GM18526 (cell line): ENCODE results near the gene CLMN.

Experiments
- POLR2A ChIP-seq: IDR thresholded peaks from 3 replicates; pipeline ENCODE4 v1.6.1; 2011; ENCODE audit not compliant: insufficient read length; ENCODE audit errors: extremely low read depth

CLMN gene

DNA sequence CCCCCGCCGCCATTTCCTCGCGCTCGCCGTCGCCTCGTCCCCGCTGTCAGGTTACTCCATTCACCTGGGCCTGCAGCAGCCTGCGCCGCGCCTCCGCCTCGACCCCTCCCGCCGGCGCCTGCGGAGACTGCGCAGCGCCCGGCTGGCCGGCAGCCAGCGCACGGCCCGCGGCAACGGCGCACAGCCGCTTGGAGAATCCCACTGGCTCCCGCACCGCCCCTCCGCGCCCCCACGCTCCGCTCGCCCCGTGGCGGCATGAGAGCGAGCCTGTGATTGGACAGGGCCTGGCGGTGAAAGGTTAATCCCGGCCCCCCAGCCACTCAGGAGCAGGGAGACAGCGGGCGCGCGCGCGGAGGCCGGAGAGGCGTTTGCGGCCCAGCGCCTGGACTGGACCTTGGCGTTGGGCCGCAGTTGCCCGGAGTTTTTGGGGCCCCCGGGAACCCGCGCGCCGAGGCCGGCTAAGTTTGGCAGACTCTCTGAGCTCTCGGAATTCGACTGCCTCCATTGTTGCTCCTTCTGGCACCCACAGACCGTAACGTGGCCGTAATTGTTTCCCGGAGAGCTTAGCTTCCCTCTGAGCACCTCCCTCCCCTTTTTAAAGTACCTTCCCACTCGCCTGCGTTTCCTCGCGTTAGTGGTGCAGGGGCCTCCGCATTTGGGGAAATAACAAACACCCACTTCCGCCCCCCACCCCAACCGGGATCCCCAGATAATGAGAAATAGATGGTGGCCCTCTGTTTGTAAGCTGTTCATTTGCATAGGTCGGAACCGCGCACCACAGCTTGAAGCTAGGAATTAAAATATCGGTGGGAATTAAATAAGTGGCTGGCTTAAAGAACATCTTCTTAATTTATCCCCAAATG lies 162.2 kb downstream of the CLMN start, which contains the start of gene DICER1:
TSS of gene DICER1 (minus strand) at position 203 of the 863 bp plus-strand sequence. CDS start 24,071 bp downstream, outside the sequence.
- TF ChIP-seq POLR2A, result peak; percentile 40

GRCh38 chr14:95157048-95157326 lies 162.7 kb downstream of the CLMN start:
- TF ChIP-seq POLR2A, result no peak

GRCh38 chr14:95156161-95157047 lies 163.3 kb downstream of the CLMN start:
- no peak for TF ChIP-seq POLR2A

DNA sequence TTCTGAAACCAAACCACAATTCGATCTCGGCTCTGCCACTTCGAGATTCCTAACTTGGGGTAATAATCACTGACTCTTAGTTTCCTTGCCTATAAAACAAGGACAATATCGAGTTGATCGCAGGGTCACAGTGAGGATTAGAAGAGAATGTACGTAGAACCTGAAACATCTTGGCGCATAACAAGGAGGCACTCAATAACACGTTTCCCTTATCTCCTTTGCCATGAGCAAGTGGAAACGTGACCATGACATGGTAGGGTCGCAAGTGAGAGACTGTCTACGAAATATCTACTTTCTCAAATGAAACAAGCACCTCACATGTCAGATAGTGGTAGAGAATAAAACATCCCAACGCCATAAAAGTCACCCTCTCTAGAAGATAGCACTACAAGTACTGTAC lies 164.7 kb downstream of the CLMN start:
- no peak for TF ChIP-seq POLR2A

DNA sequence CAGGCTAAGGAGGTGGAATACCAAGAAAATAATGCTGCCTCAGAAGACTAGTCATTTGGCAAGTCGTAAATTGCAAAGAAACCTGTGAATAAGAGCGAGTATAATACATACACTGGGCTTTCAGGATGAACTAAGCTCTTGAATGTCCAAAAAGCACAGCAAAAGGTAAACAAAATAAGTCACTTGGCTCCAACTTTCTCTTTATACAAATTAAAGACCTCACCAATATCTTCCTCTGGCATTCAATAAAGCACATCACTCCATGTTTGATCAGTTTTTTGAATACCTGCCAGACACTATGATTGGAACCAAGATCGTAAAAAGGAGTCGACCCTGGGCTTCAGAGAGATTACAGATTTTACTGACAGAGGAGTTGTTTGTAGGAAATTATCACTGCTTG lies 165.8 kb downstream of the CLMN start:
- TF ChIP-seq POLR2A, result no peak

- TF ChIP-seq POLR2A, result no peak
Observed at GRCh38 chr14:95151561-95151960, 168.1 kb downstream of the CLMN start.

GRCh38 chr14:95150910-95151309 lies 168.8 kb downstream of the CLMN start:
- TF ChIP-seq POLR2A, result no peak

DNA sequence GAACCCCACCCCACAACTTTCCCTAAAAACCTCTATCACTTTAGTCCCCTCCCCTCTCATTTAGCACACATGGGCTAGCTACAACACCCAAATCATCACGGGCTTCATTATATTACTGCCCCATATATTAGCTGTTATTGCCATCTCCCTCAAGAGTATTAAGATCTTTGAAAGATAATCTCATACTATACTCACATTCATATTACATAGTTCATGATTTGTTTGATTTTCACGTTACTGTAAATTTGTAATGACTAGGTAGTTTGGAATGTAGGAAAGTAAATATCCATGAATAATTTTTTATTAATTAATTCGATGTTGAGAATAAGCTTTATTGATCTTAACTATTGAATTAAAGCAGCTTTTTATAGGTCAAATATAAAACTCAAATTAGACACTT lies 170.3 kb downstream of the CLMN start:
- no peak for TF ChIP-seq POLR2A

DNA sequence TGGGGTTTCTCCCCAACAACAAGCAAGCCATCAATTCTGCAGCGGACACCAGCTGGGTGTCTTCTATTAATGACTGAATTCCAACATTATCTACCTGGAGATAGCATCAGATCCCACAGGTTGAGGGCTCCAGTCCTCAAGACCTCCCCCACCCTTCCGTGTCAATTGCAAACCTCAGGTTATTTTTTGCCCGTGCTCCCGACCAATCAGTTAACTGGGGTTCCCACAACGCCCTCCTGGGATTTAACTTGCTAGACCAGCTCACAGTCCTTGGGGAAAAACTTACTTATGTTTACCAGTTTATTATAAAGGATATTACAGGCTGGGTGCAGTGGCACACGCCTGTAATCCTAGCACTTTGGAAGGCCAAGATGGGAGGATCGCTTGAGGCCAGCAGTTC lies 172.1 kb downstream of the CLMN start:
- TF ChIP-seq POLR2A, result no peak

DNA sequence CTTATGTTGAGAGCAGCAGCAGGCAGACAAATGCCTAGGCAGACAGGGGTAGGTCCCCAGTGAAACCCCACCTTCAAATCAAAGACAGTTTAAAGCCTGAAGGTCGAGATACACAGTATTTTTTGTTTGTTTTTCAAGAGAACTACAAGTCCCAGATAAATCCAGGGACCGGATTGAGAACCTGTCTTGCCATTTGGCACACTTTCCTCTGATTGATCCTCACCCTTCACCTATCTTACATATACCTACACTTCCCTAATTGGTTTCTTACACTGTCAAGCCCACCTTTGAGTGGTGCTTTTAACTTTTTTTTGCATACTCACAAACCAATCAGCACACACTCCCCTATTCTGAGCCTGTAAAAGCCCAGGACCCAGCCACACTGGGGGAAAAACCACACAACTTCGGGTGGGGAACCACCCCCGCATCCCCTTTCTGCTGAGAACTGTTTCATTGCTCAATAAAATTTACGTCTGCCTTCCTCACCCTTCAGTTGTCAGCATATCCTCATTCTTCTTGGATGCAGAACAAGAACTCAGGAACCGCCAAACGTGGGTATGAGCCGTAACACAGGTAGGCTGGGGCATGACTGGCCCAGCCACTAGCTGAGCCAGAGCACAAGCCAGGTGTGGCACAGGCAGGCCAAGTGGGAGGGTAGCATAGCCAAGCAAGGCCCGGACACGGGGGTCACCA lies 173.5 kb downstream of the CLMN start:
- no peak for TF ChIP-seq POLR2A

DNA sequence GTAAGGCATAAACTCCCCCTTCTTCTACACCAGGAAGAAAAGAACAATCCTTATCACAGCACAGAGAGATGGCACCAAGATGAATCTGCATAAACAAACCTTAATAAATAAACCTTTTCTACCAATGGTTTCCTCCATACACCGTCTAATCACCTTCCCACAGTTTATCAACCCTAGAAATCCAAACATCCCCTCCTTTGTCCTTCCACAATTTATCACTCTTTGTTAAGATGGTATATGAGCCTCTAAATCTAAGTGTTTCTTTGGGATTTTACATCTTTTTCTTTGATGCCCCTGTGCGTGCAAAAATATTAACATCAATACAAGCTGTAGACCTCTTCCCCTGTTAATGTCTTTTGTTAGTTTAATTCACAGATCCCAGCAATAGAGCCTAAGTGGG lies 174.9 kb downstream of the CLMN start:
- no peak for TF ChIP-seq POLR2A

- TF ChIP-seq POLR2A, result no peak
Observed at GRCh38 chr14:95143808-95144620, 175.7 kb downstream of the CLMN start.

DNA sequence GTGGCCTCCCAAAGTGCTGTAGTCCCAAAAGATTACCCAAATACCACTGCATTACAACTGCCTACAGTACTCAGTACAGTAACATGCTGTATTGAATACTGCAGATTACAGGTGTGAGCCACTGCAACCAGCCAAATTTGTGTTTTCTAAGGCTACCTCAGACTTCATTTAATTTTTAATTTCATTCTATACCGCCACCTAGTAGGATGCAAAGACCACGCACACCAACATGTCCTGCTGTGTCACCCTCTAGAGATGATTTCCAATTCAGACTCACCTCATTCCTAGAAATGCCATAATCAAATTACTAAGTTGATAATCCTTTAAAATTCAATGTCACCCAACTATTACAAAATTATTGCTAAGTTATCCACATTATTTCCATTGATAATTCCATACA lies 177.5 kb downstream of the CLMN start:
- no peak for TF ChIP-seq POLR2A

DNA sequence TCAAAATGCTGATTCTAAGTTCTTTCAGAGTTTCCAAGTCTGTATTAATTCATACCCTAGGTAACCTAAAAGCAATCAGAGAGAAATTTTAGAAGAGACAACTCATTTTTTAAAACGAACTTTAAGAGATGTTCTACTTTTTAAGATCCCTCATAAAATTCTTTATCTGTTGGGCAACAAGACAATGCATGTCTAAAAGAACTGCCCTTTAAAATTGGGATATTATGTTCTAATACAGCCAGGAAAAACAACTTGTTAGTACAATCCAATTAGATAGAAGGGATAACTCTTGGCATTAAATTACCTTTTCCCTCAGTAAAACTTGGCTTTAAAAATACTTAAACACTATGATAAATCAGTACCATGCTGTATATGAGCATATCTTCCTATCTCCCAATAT lies 178.0 kb downstream of the CLMN start:
- no peak for TF ChIP-seq POLR2A
